Subcutaneous abdominal adipose tissue (tissue), 5 donors: Measurements from ENCODE around the gene SPO11.
A peak's percentile ranks its signal among the peaks of the same experiment; 100 is the strongest.

Experiments
- H3K27ac ChIP-seq: one replicate; pipeline ENCODE4 v1.7.0; 2013; ENCODE audit warnings: low read depth, mild to moderate bottlenecking, inconsistent platforms, low read length, moderate library complexity
- H3K27me3 ChIP-seq, 5 donors: one replicate each; pipeline ENCODE4 v1.7.0; 2013; ENCODE audit warnings: low read length in 5 of 5, inconsistent platforms in 1 of 5; ENCODE audit not compliant: control insufficient read depth in 5 of 5, insufficient read depth in 4 of 5
- H3K36me3 ChIP-seq, 5 donors: one replicate each; pipeline ENCODE4 v1.7.0; 2013; ENCODE audit warnings: low read length in 5 of 5; ENCODE audit not compliant: control insufficient read depth in 5 of 5, insufficient read depth in 5 of 5
- H3K4me1 ChIP-seq, 5 donors: one replicate each; pipeline ENCODE4 v1.7.0; 2013; ENCODE audit warnings: low read length in 5 of 5, mild to moderate bottlenecking in 3 of 5, moderate library complexity in 1 of 5; ENCODE audit not compliant: control insufficient read depth in 5 of 5, insufficient read depth in 5 of 5
- H3K4me3 ChIP-seq, 5 donors: one replicate each; pipeline ENCODE4 v1.7.0; 2013; ENCODE audit warnings: low read length in 5 of 5, low read depth in 1 of 5
- H3K9ac ChIP-seq, 5 donors: one replicate each; pipeline ENCODE4 v1.7.0; 2013; ENCODE audit warnings: low read length in 5 of 5, mild to moderate bottlenecking in 4 of 5, moderate library complexity in 3 of 5
- H3K9me3 ChIP-seq, 5 donors: one replicate each; pipeline ENCODE4 v1.7.0; 2013; ENCODE audit warnings: low read length in 5 of 5; ENCODE audit not compliant: control insufficient read depth in 5 of 5
- donor health status: healthy.
- donor health status: healthy.
- donor health status: healthy.
- donor health status: healthy.
- donor health status: healthy.

Gene SPO11

GRCh38 chr20:57388953-57389694, 59.5 kb downstream of the SPO11 start:
- Histone ChIP-seq H3K36me3 (peaks cover 0 to 10% (median 7%) of the 10 kb centered on the region in 5 donors), H3K27me3 (no peaks in the 10 kb centered on the region), H3K9me3 (peaks cover 0 to 7% (median 0%) of the 10 kb centered on the region in 5 donors), H3K9ac (peak overlapping the region in 3 of 5 donors; percentile 64 to 68 (median 64)), H3K27ac (peak overlapping the region; percentile 37), H3K4me3 (peak overlapping the region in 4 of 5 donors; percentile 29 to 57 (median 52)), H3K4me1 (peaks cover 2 to 63% (median 43%) of the 10 kb centered on the region in 5 donors)

- peaks cover 0 to 7% (median 0%) of the 10 kb centered on the region in 5 donors for H3K9me3 ChIP-seq
- H3K9ac ChIP-seq = peak overlapping the region in 3 of 5 donors; percentile 64 to 68 (median 64)
- no peaks in the 10 kb centered on the region for H3K27me3 ChIP-seq
- peaks cover 3 to 71% (median 44%) of the 10 kb centered on the region in 5 donors for H3K4me1 ChIP-seq
- H3K36me3 ChIP-seq = peaks cover 0 to 16% (median 5%) of the 10 kb centered on the region in 5 donors
- no peak overlapping the region for H3K27ac ChIP-seq
- peak overlapping the region in 4 of 5 donors; percentile 29 to 57 (median 52) for H3K4me3 ChIP-seq
Measured at GRCh38 chr20:57389695-57390603, 60.3 kb downstream of the SPO11 start.

GRCh38 chr20:57390604-57391438, 61.2 kb downstream of the SPO11 start, which contains the start of gene RBM38:
Gene RBM38 (plus strand): TSS chr20:57391396. CDS start chr20:57391582, 186 bp downstream.
- H3K4me3 ChIP-seq = peak within 1 kb of the TSS; percentile 71 to 79 (median 74)
- H3K9ac ChIP-seq = peak within 1 kb of the TSS in 4 of 5 donors; percentile 26 to 74 (median 51)
- no peak within 1 kb of the TSS for H3K27ac ChIP-seq
- peaks cover 0 to 7% (median 0%) of the 10 kb centered on the region in 5 donors for H3K9me3 ChIP-seq
- peaks cover 0 to 18% (median 5%) of the 10 kb centered on the region in 5 donors for H3K36me3 ChIP-seq
- H3K27me3 ChIP-seq = no peaks in the 10 kb centered on the region
- H3K4me1 ChIP-seq = peaks cover 4 to 73% (median 48%) of the 10 kb centered on the region in 5 donors

GRCh38 chr20:57391439-57392301, 62.1 kb downstream of the SPO11 start:
- H3K4me1 ChIP-seq = peaks cover 8 to 80% (median 55%) of the 10 kb centered on the region in 5 donors

GRCh38 chr20:57392512-57393271, 63.1 kb downstream of the SPO11 start:
- no peak overlapping the region for H3K27ac ChIP-seq
- H3K36me3 ChIP-seq = peaks cover 0 to 31% (median 14%) of the 10 kb centered on the region in 5 donors
- H3K9ac ChIP-seq = peak overlapping the region in 4 of 5 donors; percentile 26 to 74 (median 51)
- H3K4me1 ChIP-seq = peaks cover 8 to 78% (median 53%) of the 10 kb centered on the region in 5 donors
- H3K27me3 ChIP-seq = no peaks in the 10 kb centered on the region
- H3K4me3 ChIP-seq = peak overlapping the region; percentile 48 to 79 (median 61)
- no peaks in the 10 kb centered on the region for H3K9me3 ChIP-seq

More at GRCh38 chr20:57391439-57392301, 62.1 kb downstream of the SPO11 start:
- H3K9ac ChIP-seq = peak overlapping the region in 4 of 5 donors; percentile 26 to 74 (median 51)
- H3K36me3 ChIP-seq = peaks cover 0 to 21% (median 6%) of the 10 kb centered on the region in 5 donors
- H3K4me3 ChIP-seq = peak overlapping the region; percentile 71 to 79 (median 74)
- H3K27ac ChIP-seq = no peak overlapping the region
- no peaks in the 10 kb centered on the region for H3K27me3 ChIP-seq
- H3K9me3 ChIP-seq = peaks cover 0 to 1% (median 0%) of the 10 kb centered on the region in 5 donors
